Measurements from ENCODE around the gene AOC1.
"Not testable (repeated sequence)": the region's sequence is repeated elsewhere in the genome, so short reads cannot be mapped to it uniquely, and the experiment has no call there.

Gene AOC1

DNA sequence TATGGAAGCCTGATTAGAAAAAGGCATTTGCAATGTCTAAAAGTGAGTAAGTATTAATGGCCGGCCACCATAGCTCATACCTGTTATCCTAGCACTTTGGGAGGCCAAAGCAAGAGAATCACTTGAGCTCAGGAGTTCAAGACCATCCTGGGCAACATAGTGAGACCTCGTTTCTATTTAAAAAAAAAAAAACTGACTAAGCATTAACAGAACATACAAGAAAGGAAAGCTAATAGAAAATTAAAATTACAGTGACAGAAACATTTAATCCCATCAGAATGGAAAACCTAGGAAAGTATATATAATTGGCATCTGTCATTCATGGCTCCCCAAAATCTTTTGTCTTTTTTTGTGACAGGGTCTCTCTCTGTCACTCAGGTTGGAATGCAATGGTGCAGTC is 55.9 kb downstream of the AOC1 start:
- Histone ChIP-seq H3K79me2 (ENCODE audit: insufficient read depth, low read length) (no peaks in the 10 kb centered on the region), H3K9me2 (replicated peaks; ENCODE audit: low read depth, low read length) (no peaks in the 10 kb centered on the region), H3K4me1 (ENCODE audit: insufficient read depth, low read length, poor library complexity, severe bottlenecking) (peaks cover 12% of the 10 kb centered on the region), H3K36me3 (ENCODE audit: insufficient read depth, low read length) (no peaks in the 10 kb centered on the region), H3K9ac (ENCODE audit: low read depth, low read length, poor library complexity, severe bottlenecking) (no peak overlapping the region), H3K9me3 (ENCODE audit: insufficient read depth, low read depth, low read length) (no peaks in the 10 kb centered on the region), H3K27me3 (ENCODE audit: insufficient read depth, low read length, poor library complexity, severe bottlenecking) (no peaks in the 10 kb centered on the region), H3F3A (ENCODE audit: low read depth) (peaks cover 7% of the 10 kb centered on the region; the same call in 1 of the 2 replicates), H4K20me1 (ENCODE audit: insufficient read depth, low read length, poor library complexity, severe bottlenecking) (no peaks in the 10 kb centered on the region), H3K4me3 (ENCODE audit: low read length, poor library complexity, severe bottlenecking) (no peak overlapping the region), H3K4me2 (ENCODE audit: low read depth, low read length, poor library complexity, severe bottlenecking) (no peak overlapping the region), H2AFZ (ENCODE audit: low read length) (no peak overlapping the region)
- TF ChIP-seq, protein P1, sequence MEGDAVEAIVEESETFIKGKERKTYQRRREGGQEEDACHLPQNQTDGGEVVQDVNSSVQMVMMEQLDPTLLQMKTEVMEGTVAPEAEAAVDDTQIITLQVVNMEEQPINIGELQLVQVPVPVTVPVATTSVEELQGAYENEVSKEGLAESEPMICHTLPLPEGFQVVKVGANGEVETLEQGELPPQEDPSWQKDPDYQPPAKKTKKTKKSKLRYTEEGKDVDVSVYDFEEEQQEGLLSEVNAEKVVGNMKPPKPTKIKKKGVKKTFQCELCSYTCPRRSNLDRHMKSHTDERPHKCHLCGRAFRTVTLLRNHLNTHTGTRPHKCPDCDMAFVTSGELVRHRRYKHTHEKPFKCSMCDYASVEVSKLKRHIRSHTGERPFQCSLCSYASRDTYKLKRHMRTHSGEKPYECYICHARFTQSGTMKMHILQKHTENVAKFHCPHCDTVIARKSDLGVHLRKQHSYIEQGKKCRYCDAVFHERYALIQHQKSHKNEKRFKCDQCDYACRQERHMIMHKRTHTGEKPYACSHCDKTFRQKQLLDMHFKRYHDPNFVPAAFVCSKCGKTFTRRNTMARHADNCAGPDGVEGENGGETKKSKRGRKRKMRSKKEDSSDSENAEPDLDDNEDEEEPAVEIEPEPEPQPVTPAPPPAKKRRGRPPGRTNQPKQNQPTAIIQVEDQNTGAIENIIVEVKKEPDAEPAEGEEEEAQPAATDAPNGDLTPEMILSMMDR (conservative IDR thresholded peaks at IDR 0.05; ENCODE audit: low read length) = no peak
- no peak for TF ChIP-seq EZH2phosphoT487 (IDR thresholded peaks at IDR 0.05; ENCODE audit: borderline replicate concordance)

DNA sequence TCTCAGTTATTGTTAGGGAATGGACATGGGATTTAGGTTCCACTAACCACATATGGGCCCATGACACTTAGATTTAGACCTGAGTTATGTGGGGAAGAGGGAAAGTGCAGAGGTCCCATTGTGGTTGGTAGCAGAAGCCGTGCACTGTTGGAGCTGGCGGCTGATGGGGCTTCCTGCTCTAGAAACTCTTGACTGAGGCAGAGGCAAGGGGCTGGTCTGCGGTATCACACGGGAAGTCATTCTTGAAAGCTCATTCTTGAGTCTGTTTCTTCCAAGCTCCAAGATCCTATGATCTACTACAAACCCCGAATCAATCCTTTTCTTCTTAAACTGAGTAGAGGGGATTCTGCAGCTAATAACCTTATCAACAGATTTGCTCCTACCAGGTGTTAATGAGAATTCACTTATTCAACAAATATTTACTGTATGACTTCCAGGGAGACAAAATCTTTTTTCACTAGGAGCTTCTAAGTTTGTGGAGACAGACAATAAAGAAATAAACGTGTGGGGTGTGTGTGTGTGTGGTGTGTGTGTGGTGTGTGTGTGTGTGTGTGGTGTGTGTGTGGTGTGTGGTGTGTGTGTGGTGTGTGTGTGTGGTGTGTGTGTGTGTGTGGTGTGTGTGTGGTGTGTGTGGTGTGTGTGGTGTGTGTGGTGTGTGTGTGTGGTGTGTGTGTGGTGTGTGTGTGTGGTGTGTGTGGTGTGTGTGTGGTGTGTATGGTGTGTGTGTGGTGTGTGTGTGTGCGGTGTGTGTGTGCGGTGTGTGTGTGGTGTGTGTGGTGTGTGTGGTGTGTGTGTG is 57.1 kb downstream of the AOC1 start:
- peaks cover 7% of the 10 kb centered on the region; the same call in 1 of the 2 replicates for H3F3A ChIP-seq (ENCODE audit: low read depth)
- H3K4me1 ChIP-seq (ENCODE audit: insufficient read depth, low read length, poor library complexity, severe bottlenecking) = peaks cover 12% of the 10 kb centered on the region
- H3K9ac ChIP-seq (ENCODE audit: low read depth, low read length, poor library complexity, severe bottlenecking) = no peak overlapping the region
- no peaks in the 10 kb centered on the region for H3K9me2 ChIP-seq (replicated peaks; ENCODE audit: low read depth, low read length)
- no peaks in the 10 kb centered on the region for H4K20me1 ChIP-seq (ENCODE audit: insufficient read depth, low read length, poor library complexity, severe bottlenecking)
- peak overlapping the region; percentile 56 for H3K4me2 ChIP-seq (ENCODE audit: low read depth, low read length, poor library complexity, severe bottlenecking)
- peak overlapping the region; percentile 18 for H3K4me3 ChIP-seq (ENCODE audit: low read length, poor library complexity, severe bottlenecking)
- no peaks in the 10 kb centered on the region for H3K36me3 ChIP-seq (ENCODE audit: insufficient read depth, low read length)
- TF ChIP-seq, protein P1 (conservative IDR thresholded peaks at IDR 0.05; ENCODE audit: low read length) = no peak
- TF ChIP-seq EZH2phosphoT487 (IDR thresholded peaks at IDR 0.05; ENCODE audit: borderline replicate concordance) = no peak
- no peaks in the 10 kb centered on the region for H3K27me3 ChIP-seq (ENCODE audit: insufficient read depth, low read length, poor library complexity, severe bottlenecking)
- no peaks in the 10 kb centered on the region for H3K9me3 ChIP-seq (ENCODE audit: insufficient read depth, low read depth, low read length)
- H2AFZ ChIP-seq (ENCODE audit: low read length) = no peak overlapping the region
- H3K79me2 ChIP-seq (ENCODE audit: insufficient read depth, low read length) = no peaks in the 10 kb centered on the region

DNA sequence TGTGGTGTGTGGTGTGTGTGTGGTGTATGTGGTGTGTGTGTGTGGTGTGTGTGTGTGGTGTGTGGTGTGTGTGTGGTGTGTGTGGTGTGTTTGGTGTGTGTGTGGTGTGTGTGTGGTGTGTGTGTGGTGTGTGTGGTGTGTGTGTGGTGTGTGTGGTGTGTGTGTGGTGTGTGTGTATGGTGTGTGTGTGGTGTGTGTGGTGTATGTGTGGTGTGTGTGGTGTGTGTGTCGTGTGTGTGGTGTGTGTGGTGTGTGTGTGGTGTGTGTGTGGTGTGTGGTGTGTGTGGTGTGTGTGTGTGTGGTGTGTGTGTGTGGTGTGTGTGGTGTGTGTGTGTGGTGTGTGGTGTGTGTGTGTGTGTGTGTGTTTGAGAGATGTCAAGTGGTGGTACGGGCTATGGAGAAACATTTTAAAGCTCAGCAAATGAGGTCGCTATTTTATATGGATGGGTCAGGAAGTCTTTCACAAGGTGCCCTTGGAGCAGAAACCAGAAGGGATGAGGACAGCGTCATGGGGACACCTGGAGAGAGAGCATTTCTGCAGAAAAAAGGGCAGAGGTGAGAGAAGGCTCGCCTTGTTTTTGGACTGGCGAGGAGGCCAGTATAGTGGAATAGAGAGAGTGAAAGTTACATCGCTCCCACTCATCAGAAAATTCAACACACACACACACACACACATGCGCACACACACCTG is 58.1 kb downstream of the AOC1 start:
- H3K36me3 ChIP-seq (ENCODE audit: insufficient read depth, low read length); H3K79me2 ChIP-seq (ENCODE audit: insufficient read depth, low read length); H3K9me2 ChIP-seq (replicated peaks; ENCODE audit: low read depth, low read length); H3F3A ChIP-seq (ENCODE audit: low read depth); H2AFZ ChIP-seq (ENCODE audit: low read length); H4K20me1 ChIP-seq (ENCODE audit: insufficient read depth, low read length, poor library complexity, severe bottlenecking); H3K9me3 ChIP-seq (ENCODE audit: insufficient read depth, low read depth, low read length); H3K4me2 ChIP-seq (ENCODE audit: low read depth, low read length, poor library complexity, severe bottlenecking); H3K9ac ChIP-seq (ENCODE audit: low read depth, low read length, poor library complexity, severe bottlenecking); H3K27me3 ChIP-seq (ENCODE audit: insufficient read depth, low read length, poor library complexity, severe bottlenecking); H3K4me3 ChIP-seq (ENCODE audit: low read length, poor library complexity, severe bottlenecking): not testable (repeated sequence)
- peaks cover 12% of the 10 kb centered on the region for H3K4me1 ChIP-seq (ENCODE audit: insufficient read depth, low read length, poor library complexity, severe bottlenecking)
